Activated T-helper 9 cell treated with anti-CD3 and anti-CD28 coated beads, Interleukin-2, amount 50 U/mL, for 16 hours (primary cell): ENCODE data around the gene ADD2.

Source experiments
- DNase-seq: peaks from one replicate; pipeline ENCODE4 v3.0.0-alpha.2; 2020; ENCODE audit warnings: low read depth

Gene ADD2

DNA sequence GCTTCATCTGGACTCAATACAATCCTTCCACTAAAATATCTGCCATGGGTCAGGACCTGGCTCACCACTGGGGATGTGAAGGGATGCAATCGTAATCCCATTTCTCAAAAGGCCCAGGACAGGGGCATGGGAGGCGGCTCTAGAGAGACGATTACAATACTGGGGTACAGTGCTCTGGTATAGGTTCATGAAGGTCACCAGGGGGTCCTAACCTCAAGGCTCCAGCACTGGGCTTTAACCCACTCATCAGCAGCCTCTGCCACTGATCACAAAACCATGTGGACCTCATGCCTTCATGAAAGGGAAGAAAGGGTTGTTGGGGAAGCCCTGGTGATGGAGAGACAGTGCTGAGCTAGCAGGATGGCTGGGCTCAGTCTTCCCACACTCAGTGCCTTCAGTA lies 48.8 kb downstream of the ADD2 start:
- no peak for DNase-seq

DNA sequence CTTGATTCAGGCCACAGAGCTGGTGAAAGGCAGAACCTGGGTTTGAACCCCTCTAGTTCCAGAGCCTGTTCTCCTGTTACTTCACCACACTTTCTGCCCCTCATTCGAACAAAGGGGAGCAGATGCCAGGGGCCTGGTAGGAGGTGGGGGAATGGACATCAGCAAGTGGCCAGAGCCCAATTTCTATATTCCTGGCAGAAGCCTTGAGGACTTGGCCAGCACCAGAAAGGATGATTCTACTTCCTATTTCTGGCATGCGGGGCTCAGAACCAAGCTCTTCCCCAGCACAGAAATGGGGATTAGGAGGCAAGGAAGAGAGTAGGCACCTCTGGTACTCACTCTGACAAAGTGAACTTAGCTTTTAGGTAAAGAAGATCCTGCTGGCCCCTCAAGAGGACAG lies 49.3 kb downstream of the ADD2 start:
- no peak for DNase-seq

DNA sequence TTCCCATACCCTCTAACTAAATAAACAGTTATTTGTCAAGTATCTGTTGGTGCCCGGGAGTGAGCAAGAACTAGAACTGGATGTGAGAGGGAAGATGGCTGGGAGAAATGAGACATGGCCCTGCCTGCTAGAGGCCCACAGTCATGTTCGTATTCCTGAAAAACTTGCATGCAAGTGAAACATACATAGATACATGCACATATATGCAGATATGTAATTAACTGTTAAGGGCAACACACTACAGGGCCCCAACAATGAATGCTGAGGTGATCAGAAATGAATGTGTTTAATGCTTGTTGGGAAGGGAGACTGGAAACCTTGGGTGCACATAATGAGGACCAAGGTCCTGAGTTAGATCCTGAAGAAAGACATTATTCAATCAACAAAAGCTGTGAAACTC lies 49.8 kb downstream of the ADD2 start:
- no peak for DNase-seq

DNA sequence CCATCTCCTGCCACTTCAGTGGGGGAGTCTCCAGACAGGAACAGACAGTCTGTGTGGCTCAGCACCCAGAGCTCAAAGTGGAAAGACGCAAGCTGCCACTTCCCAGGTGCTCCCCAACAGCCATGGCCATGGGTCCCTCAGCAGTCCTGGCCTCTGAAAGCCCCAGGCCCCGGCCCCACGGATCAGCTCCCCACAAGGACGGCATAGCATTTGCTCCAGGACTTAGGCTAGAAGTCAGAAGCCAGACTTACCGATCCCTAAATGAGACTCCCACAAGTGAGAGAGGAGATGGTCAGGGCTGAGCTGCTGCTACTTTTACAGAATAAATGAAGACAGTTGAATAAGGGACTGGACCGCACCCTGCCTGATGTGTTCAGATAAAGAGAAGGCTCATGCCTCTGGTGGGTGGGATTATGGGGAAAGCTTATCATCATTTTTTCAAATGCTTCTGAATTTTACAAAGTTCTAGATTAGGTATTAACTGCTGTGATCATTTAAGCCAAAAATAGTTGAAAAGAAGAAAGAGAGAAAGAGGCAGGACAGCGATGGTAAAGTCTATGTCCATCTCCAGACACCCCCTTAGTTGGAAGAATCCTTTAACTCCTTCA lies 50.5 kb downstream of the ADD2 start:
- no peak for DNase-seq

DNA sequence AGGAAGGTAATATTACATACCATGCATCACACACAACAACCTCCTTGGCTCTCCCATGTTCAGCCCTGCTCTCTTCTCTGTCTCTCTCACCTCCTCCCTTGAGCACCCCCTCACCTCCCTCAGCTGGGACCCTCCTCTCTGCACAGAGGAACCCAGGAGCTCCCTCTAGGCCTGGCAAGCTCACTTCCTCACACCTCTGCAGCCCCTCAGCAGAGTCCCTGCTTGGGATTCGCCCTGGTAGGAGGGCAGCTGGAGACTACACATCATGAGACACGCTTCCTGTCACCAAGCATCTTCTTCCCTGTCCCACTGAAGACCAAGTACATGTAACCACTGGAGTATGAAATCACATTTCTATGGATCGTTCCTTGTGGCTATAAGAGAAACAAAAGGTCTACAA lies 51.0 kb downstream of the ADD2 start:
- no peak for DNase-seq

DNA sequence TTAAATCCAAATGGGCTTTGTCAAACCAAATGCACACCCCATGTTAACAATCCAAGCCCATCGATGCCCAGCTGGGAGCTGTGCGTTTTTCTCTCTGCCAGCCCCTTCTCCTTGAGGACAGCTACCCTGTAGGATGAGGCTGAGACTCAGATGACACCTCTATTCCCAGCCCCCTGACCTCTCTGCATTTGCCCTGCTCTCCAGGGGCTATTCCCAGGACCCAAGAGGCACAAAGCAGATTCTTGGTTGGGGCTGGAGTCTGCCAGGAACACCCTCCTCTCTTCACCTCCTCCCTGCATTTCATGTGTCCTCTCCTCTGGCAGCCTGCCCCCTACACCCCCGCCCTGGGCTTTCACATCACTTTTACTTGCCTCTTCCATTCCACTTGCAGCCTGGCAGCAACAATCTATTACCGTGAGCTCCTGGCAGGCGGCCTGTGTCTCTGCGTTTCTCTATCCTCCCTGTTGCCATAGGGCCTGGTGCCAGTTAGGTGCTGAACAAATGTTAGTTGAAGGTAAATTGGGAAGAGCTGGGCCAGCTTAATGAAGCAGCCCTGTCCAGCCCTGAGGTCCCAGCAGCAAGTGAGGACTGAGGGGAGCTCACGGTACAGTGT lies 51.8 kb downstream of the ADD2 start:
- DNase-seq: no peak

DNA sequence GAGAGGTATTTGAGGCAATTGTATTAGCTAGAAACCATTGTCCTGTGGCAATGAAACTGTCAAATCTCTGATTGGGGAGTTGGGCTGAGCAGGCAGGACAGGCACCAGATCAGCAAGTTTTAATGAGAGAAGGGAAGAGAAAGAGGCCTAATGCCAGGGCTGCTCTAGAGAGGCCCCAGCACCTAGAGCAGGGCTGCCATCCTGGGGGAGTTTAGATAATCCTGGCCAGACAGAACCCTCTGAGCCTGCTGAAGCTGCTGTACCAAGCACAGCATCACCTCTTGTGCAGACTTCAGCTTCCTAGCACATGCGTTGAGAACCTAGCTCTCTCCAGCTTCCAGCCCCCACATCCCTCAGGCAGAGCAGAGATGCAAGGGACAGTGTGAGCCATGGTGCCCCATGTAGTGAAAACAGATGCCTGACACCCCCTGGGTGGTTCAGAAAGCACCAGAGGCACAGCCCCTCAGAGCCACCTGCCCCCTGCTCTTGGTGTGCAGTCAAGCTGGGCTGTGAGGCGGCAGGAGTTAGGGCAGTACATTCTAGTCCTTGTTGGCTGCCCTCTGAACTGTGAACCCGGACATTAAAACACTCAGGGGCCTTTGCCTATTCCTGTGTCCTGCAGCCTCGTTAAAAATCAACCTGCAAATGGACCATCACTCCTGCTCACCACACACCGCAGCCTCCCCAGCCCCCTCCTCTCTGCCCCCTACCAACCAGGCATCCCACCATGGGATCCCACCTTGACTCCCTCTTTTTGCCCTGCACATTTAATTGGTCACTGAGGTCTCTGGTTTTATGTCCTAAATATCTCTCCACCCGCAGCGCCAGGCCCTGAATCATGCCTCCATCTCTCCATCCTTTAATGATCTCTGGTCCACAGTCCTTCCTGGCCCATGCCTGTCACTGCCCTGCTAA lies 52.7 kb downstream of the ADD2 start:
- DNase-seq: no peak

DNA sequence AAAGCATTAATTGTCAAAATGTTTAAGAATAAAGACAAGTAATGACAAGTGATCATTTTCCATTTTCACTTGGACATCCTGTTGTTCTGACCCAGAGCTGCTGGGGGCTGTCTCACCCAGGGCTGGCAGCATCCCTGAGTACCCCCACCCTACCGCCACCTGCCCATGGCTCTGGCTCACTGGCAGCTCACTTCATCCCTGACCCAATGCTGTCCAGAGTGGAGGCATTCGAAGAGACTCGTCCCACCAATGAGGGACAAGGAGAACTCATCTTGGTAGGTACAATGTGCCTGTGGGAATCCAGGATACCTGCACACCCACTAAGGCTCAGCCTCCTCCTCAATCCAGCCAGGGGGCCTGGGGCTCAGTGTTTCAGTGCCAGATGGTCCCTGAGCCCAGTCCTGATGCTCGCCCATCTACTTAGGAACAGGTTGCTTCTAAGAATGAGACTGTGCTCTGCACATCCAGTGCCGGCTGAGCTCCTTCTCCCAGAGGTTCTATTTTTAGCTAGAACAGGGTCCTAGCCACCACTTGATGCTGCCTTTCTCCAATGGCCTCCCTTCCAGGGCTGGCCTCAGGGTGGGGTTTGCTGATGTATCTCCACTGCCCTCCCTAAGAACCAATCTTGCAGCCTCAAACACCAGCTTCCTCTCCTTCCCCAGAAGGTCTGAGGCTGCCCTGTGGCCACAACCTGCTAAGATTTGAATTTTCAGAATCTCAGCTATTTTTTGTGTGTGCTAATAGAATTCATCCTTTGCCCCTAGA lies 53.7 kb downstream of the ADD2 start:
- DNase-seq: no peak

DNA sequence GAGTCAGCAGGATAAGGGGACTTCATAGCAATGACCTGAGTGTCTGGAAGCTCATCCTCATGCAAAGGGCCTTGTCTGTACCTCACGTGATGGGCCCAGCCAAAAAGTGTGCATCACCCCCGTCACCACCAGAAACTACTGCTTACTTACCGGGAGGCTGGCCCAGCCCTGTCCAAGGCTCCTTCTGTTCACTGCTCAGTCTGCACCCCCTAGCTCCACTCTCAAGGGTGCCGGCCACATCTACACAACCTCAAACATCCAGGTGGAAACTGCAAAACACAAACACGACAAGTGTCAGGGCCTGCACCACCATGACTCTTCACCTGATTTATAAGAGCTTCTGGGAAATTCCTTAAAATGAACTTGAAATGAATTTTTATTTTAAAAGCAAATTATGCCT lies 55.1 kb downstream of the ADD2 start:
- DNase-seq: no peak

DNA sequence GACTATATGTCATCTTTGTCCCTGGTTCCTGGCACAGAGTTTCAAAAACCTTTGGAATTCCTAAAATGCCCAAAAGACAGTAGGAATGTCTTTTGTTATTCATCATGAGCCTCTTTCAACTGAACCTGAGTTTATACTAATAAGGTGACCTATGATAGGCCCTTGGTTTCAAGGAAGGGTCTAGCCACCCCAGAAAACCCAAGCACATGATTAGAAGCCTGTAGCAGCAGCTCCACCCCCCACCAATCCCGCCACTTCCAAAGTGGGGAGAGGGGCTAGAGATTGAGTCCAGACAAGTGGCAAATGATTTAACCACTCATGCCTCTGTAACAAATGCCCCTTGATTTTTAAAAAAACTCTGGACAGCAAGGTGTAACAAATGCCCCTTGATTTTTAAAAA lies 56.8 kb downstream of the ADD2 start:
- no peak for DNase-seq

DNA sequence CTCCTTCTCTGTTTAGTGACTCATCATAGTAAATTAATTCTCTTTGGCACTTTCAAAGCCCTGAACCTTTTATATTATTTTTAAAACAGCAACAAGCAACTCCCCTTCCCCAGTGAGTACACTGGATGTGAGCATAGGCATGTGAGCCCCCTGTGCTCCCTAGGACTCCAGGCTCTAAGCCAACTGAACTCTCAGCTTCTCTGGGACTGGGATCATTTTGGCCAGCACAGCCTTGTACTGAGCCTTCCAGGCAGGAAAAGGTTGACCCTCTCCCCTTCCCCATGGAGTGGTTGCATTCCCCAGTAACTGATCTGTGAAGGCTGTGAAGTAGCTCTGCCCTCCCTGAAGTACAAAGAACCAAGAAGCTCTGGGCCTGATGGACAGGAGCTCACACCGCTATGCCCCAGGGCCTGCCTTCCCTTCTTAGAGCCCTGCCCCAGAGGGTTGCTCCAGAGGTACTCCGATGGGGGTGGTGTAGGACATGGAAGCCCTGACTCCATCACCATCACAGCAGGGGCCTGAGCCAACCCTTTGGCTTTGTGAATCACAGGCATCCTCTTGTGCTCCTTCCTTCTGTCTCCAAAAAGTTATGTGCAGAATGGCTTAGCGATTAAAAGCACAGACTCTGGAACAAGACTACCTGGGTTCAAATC lies 57.8 kb downstream of the ADD2 start:
- DNase-seq: no peak

DNA sequence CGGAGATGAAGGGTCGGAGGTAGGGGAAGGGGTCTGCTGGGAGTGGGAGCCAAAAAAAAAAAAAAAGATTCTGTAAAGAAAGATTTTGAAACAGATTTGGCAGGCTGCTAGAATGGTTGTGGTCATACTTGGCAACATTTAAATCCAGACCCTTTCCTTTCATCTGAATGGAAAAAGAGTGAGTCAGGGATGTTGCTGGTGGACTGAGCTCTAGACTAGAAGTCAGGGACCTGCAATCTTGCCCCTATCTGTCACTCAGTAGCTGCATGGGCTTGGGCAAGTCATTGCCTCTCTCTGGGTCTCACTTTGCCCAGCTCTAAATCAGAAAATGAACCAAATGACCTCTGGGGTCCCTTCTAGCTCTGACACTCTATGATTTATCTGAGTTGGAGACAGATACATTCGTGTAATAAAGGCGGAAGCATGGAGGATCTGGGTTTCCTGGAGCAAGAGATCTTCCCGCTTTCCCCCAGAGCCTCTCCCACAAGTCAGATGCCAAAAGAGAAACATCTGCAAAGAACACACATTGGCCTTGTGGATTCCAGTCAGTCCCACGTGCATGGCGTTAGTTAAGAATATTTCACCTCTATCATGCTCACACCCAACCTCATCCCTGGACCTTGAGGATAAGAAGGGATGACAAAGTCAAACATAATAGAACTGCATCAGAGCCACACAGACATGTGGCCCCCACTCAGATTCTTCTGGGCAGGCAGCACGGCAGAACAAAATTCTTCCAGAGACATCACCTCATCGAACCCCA lies 58.5 kb downstream of the ADD2 start:
- DNase-seq: no peak

DNA sequence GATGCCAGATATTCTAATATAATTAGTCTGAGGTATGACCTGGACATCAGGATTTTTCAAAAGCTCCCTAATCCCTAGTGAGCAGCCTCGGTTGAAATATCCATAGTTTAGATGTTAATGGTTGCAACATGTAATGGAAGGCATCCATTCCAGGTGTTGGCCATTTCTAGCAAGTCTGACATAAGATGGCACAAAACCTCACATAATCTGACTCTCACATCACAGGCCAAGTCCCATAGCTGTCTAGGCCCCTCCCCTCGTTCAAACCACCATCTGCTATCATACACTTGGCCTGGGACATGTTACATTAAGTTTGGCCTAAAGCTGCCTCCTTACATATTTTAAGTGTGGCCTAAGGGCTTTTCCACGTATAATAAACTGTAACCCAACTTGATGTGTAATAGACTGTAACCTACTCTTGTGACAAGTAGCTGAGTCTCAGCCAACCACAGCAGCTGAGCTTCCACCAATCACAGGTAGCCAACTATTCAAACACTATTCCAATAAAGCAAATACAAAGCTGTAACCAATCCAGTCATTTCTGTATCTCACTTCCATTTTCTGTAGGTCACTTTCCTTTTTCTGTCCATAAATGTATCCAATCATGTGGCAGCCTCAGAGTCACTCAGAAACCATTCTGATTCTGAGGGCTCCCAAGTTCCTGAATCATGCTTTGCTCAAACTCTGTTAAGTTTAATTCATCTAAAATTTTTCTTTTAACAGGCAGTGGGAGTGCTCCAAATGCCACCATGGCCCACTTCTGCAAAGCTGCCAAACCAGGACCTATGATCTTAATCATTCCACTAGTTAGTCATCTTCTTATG lies 59.4 kb downstream of the ADD2 start:
- DNase-seq: no peak

DNA sequence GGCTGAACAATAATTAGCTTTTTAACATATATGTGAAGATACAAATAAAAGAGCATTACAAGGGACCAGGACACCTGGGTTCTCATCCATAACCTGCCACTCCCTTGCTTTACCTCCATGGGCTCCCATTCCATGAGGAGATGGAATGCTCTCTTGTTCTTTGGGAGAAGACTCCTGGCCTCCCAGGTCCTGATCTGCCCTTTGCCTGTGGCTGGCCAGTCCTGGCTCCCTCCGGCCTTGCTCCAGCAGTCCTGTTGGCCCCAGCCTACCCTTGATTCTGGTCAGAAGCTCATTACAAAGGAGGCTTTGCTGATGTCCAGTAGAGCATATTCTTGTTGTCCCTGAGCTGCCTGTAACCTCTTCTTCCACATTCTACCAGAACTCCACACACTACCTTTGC lies 60.3 kb downstream of the ADD2 start:
- DNase-seq: no peak

DNA sequence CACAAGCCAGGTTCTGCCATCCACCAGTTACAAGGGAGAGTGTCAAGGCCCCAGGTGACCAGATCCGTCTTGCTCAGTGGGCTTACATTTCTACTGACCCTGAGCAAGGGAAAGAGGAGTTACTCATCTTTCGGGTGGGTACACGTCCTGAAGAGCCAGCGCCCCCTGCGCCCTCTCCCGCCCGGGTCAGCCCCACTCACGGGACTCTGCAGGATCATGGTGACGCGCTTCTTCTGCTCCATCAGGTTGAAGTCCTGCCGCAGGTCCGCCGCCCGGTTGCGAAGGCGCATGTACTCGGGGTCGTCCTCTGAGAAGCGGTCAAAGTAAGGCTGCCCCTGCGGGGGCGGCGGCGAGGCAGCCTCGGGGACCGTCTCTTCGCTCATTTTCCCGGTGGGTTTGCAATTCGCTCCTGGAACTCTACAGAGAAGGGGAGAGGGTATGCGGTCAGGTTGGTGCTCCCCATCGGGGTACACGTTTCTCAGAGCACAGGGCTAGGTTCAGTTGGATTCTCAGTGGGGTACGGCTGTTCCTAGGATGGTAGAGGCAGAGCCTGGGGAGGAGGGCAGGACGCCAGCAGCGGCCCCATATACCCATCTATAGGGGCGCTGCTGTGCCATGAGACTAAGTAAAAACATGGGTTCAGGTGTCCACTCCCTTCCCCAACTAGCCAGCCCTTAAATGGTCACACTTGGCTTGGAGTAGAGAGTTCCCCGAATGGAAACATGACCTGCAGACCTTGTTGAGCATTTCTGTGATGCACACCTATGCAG lies 61.8 kb downstream of the ADD2 start:
- no peak for DNase-seq

DNA sequence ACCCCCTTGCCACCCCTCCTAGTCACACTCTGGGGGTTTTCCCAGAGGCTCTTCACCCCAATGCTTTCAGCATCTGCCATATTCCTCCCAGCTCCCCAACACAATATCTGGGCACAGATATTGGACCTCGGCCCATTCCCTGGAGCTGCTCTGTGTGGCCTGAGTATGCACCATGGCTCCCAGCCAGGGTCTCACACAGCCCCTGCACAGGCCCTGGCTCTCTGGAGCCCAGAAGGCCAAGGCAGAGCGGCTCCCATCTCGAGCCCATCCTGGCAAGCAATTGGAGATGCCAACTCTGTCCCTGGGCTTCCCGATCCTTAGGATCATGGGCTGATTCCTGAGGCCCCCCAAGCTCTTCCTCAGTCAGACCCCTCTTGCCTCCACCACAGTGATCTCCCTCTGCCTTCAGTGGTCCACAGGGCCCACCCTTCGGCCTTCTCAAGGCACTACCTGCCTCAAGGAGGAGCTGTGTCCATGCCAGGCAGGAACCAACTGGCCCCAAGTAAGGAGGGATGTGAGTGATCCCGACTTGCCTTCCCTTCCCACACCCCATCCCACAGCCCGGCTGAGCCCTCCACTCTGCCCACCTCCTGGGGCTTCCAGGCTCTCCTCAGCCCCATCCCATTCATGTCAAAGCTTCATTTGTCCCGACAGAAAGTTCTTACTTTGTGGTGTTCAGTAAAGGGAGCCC lies 62.7 kb downstream of the ADD2 start:
- no peak for DNase-seq

DNA sequence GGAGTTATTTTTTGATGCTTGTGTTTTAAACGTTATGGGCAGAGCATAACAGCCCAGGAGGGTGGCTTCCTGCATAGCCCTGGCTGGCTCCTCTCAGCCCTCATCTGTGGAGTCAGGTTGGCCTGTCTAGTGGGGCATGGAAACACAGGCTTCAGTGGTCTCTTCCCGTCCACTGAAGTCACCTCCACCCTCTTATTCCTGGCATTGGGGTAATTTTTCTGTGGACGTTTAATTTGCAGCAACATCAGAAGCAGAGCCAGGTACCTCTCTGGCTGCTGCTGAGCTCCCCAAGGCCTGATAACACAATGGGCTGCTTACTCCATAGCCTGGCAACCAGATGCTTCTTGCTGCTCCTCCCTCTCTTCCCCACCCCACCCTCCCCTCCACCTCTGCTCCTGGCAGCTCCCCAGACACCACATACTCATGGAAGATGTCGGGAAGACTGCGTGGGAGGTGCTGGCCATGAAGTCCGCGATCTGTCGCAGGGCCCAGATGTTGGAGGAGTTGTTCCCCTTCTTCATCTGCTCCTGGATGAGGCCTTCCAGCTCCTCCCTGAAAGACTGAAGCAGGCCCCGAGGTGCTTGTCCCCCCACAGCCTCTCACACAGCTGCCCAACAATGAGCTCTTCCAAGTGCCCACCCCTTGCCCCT lies 64.0 kb downstream of the ADD2 start:
- DNase-seq: no peak

DNA sequence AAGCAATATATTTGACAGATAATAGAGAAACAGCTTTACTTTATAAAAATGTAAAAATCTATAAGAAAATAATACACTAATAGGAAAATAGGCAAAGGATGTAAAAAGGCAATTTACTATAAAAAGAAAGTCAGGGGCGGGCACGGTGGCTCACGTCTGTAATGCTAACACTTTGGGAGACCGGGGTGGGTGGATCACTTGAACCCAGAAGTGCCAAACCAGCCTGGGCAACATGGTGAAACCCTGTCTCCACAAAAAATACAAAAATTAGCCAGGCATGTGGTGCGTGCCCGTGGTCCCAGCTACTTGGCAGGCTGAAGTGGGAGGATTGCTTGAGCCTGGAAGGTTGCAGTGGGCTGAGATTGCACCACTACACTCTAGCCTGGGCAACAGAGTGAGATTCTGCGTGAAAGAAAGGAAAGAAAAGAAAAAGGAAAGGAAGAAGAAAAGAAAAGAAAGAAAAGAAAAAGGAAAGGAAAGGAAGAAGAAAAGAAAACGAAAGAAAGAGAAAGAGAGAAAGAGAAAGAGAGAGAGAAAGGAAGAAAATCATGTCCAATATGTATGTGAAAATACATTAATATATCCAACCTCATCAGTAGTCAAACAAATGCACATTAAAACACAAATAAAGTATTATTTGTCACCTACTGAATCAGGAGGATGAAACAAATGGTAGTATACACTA lies 65.1 kb downstream of the ADD2 start:
- no peak for DNase-seq
